Measurements from ENCODE around the gene EXOC4.
A peak's percentile ranks its signal among the peaks of the same experiment; 100 is the strongest.

The EXOC4 gene

GRCh38 chr7:133246558-133246957 is 6.3 kb upstream of the EXOC4 start:
- intact Hi-C loops (cut with DNase I; ENCODE audit: low total_unique reads) = no loop called here
- Histone ChIP-seq H3K27ac (no peak overlapping the region), H3K9me3 (no peaks in the 10 kb centered on the region), H3K27me3 (peaks cover 0 to 8% of the 10 kb centered on the region in 2 donors), H3K4me1 (no peaks in the 10 kb centered on the region), H3K36me3 (no peaks in the 10 kb centered on the region), H3K4me3 (no peak overlapping the region)
- no peak for DNase-seq
- no peak for TF ChIP-seq CTCF (IDR thresholded peaks at IDR 0.05)

- Histone ChIP-seq H3K9me3 (no peaks in the 10 kb centered on the region), H3K4me1 (peaks cover 0 to 6% (median under 1%) of the 10 kb centered on the region in 4 donors), H3K36me3 (no peaks in the 10 kb centered on the region), H3K27ac (no peak overlapping the region), H3K4me3 (no peak overlapping the region), H3K27me3 (peaks cover 0 to 3% of the 10 kb centered on the region in 2 donors)
- no peak for DNase-seq
- TF ChIP-seq CTCF (IDR thresholded peaks at IDR 0.05) = no peak
- intact Hi-C loops (cut with DNase I; ENCODE audit: low total_unique reads) = no loop called here
Observed at GRCh38 chr7:133248901-133249300, 4.0 kb upstream of the EXOC4 start.

GRCh38 chr7:133252506-133252857 is 396 bp upstream of the EXOC4 start:
- Histone ChIP-seq H3K4me1 (peaks cover 0 to 18% (median 7%) of the 10 kb centered on the region in 4 donors), H3K27me3 (no peaks in the 10 kb centered on the region), H3K27ac (no peak overlapping the region), H3K9me3 (no peaks in the 10 kb centered on the region), H3K36me3 (no peaks in the 10 kb centered on the region), H3K4me3 (peak overlapping the region; percentile 87 to 88)
- no peak for DNase-seq
- intact Hi-C loops (cut with DNase I; ENCODE audit: low total_unique reads) = loop anchor here (10.0 kb wide), 1 partner anchor 168 kb away; the partner anchor contains the start of gene CHCHD3
- TF ChIP-seq CTCF (IDR thresholded peaks at IDR 0.05) = no peak

GRCh38 chr7:133253519-133253875 is 619 bp downstream of the EXOC4 start:
- DNase-seq = no peak
- Histone ChIP-seq H3K36me3 (no peaks in the 10 kb centered on the region), H3K4me1 (peaks cover 0 to 18% (median 7%) of the 10 kb centered on the region in 4 donors), H3K9me3 (no peaks in the 10 kb centered on the region), H3K27ac (peak overlapping the region; percentile 86 to 92), H3K4me3 (peak overlapping the region; percentile 87 to 88), H3K27me3 (no peaks in the 10 kb centered on the region)
- TF ChIP-seq CTCF (IDR thresholded peaks at IDR 0.05) = no peak
- intact Hi-C loops (cut with DNase I; ENCODE audit: low total_unique reads) = loop anchor here (10.0 kb wide), 1 partner anchor 169 kb away; the partner anchor contains the start of gene CHCHD3

- H3K4me3 ChIP-seq = no peak overlapping the region
- no peak for DNase-seq
- H3K36me3 ChIP-seq = no peaks in the 10 kb centered on the region
- TF ChIP-seq CTCF (IDR thresholded peaks at IDR 0.05) = no peak
- H3K27me3 ChIP-seq = no peaks in the 10 kb centered on the region
- H3K4me1 ChIP-seq = peaks cover 0 to 22% (median 7%) of the 10 kb centered on the region in 4 donors
- H3K27ac ChIP-seq = no peak overlapping the region
- intact Hi-C loops (cut with DNase I; ENCODE audit: low total_unique reads) = loop anchor here (10.0 kb wide), 1 partner anchor 171 kb away; the partner anchor contains the start of gene CHCHD3
- H3K9me3 ChIP-seq = no peaks in the 10 kb centered on the region
Observed at GRCh38 chr7:133255486-133255885, 2.6 kb downstream of the EXOC4 start.

- Histone ChIP-seq H3K4me3 (no peak overlapping the region), H3K4me1 (peaks cover 0 to 26% (median 7%) of the 10 kb centered on the region in 4 donors), H3K27me3 (no peaks in the 10 kb centered on the region), H3K27ac (no peak overlapping the region), H3K9me3 (no peaks in the 10 kb centered on the region), H3K36me3 (no peaks in the 10 kb centered on the region)
- DNase-seq = no peak
- intact Hi-C loops (cut with DNase I; ENCODE audit: low total_unique reads) = loop anchor here (10.0 kb wide), 1 partner anchor 173 kb away; the partner anchor contains the start of gene CHCHD3
- no peak for TF ChIP-seq CTCF (IDR thresholded peaks at IDR 0.05)
Observed at GRCh38 chr7:133258174-133258573, 5.3 kb downstream of the EXOC4 start.
